GM18517 (cell line): ENCODE data around the gene ITPRIP.

ENCODE experiments used
- ATAC-seq: cut with Tn5 transposase; IDR thresholded peaks from one replicate; pipeline ENCODE4 v1.9.1; 2021; ENCODE audit warnings: mild to moderate bottlenecking, moderate library complexity; ENCODE audit not compliant: unreplicated experiment

ITPRIP gene

DNA sequence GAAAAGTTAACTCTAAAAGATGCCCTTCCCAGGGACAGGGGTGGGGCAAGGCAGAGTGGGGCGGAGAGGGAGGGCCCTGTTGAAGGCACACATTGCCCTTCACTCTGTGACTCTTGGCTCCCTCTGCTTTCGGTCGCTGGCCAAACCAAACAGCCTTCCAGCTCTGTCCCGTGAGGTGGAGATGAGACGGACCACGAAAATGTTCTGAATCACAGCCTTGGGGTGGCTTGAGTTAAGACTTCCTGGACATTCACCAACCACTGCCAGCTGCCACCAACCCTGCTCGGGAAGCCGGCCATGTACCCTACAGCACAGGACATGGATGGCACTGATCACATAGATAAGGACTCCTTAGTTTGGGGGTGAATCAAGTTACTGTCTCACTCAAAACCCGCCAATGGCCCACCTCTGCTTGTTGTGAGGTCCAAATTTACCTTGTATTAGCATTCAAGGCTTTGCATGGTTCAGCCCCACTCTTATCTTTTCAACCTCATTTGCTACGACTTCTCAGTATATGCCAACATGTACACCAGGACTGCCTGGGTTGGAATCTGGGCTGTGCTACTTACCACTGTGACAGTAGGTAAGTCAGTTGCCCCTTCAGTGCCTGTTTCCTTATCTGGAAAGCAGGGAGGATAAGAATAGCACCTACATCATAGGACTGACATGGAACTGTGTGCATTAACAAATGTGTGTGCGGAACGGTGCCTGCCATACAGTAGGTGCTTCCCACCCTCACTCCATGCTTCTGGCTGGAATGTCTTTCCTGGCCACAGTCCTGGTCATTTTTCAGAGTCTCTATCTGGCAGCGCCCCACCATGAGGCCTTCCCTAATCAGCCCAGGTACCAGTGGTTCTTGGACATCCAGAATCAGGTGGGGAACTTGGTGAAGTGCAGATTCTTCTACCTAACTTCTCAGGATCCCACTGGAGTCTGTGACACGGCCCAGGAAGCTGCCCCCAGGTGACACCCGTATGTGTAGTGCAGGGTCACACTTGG is 28.0 kb downstream of the ITPRIP start:
- no peak for ATAC-seq

DNA sequence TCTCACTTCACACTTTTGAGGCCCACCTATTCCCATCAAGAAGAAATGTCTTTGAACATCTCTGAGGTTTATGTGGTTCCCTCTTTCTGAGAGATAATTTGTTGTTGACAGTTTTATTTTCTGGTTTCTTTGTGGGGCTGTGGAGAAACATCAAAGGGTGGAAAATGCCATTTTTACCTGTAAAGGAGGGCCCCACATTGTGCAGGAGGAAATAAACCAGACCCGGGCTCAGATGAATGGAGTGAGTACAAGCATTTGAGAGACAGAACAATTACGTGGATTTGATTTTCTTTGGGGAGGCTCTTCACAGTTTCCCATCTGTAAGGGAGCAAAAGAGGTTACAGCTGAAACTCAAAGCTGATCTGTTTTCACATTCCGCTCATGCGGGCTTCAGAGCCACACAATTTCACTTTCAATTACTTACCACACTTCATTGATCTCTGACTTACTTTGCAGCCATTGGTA is 29.8 kb downstream of the ITPRIP start:
- peak; percentile 82 for ATAC-seq

DNA sequence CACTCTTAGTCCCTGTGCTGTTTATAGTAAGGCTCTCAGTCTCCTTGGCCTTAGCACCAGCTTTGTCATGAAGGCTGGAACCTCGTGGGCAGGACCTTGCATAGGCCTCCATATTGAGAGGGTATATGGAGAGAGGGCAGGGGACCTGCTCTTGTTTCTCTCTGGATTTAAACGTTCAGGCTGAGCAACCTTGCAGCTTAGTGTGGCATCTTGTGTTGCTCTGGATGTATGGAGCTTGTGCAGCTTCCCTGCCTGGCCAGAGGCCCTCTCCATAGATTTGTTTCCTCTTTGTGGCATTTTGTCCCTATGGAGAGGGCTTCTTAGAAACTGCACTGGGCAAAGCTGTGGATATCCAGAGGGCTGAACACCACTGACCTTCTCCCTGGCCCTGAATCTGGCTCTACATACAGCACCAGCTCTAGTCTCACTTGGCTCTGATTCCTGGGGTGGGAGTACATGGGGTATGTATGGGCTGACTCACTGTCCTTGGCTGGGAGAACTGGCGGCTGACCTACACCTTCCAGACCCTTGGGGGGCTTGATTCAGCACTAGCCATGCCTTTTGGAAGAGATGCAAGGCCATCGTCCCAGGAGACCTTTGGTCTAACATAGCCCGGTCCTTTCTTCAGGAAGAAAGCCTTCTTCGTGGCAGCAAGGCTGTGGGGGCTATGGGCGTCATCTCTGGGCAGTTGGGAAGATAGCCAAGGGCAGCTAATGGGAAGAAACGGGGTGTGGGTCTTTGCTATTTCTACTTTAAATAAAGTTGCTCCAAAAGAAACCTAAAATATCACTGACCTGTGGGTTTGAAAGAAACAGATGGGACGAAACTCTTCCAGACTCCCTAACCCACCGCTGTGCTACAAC is 30.5 kb downstream of the ITPRIP start:
- no peak for ATAC-seq

DNA sequence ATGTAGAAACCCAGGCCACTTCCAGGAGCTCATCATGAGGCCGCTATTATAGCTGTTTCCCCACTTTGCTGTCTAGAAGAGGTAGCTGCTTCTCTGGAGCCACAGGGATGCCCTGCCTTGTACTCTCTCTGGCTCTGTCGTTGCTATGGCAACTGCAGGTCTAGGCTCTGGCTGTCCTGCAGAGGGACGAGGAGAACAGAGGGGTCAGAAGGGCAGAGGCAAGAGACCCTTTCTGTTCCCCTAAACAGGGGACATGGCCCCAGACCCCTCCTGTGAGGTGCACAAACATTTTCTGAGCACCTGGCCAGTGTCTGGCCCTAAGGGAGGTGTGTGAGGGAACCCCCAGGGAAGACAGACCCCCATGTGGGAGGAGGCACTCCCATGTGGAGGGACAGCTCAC is 31.4 kb downstream of the ITPRIP start:
- ATAC-seq, result no peak

DNA sequence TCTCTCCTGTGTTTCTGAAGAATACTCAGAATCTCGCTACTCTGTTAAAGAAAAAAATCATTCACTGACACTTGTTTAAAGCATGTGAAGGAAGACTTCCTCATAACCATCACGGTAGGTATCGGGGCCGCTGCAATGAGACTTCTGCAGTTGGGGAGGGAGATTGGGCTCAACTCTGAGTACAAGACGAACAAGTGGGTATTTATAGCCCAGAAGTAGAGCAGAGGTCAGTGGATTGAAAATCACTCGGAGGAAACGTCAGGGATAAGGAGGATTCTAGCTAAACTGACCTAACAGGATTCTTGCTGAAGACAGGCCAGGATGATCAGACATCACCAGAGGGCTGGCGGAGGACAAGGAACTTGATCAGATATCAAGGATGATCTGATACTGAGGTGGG is 33.3 kb downstream of the ITPRIP start:
- ATAC-seq, result no peak

DNA sequence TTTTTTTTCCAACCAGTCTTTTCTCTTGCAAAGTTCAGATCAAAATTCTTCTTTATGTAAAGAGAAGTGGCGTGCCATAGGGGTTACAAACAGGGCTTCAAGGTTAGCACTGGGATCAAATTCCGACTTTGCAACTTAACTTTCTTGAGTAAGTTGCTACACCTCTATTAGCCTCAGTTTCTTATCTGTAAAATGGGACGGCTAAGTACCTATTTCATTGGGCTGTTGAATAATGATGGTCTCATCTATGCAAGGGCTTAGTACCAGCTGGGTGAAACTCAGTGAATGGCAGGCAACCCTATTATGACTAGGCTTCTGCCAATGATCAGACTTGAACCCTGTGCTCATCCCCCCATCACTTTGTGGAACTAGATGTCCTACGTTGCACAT is 33.9 kb downstream of the ITPRIP start:
- ATAC-seq, result no peak

DNA sequence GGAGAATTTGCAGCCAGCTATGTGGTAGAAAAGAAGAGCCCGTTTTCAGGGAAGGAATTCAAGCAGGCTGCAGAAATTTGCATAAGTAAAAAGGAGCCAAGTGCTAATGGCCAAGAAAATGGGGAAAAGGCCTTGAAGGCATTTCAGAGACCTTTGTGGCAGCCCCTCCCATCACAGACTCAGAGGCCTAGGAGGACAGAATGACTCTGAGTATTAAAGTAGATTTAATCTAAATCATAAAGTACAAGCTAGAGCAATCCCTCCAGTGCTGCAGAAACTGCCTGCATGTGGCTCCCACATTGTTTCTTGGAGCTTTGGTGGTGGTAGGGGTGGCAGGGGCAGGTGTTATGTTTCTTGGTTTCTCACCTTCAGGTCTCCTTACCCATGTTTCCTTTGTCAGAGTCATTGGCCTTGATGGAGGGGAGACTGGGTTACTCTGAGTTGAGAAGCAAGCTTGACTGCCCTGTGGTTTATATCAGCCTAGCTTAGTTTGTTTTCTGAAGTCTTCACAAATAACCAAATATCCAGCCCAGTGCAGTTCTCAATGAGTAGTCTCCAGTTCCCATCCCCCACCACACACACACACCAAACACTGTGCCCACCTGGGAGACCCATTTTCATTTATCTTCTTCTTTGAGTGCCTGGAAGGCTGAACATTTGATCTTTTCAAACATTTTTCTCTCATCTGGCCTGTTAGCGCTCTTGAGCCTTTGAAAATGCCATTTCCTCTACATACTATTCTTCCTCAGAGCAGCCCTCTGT is 34.5 kb downstream of the ITPRIP start:
- no peak for ATAC-seq

DNA sequence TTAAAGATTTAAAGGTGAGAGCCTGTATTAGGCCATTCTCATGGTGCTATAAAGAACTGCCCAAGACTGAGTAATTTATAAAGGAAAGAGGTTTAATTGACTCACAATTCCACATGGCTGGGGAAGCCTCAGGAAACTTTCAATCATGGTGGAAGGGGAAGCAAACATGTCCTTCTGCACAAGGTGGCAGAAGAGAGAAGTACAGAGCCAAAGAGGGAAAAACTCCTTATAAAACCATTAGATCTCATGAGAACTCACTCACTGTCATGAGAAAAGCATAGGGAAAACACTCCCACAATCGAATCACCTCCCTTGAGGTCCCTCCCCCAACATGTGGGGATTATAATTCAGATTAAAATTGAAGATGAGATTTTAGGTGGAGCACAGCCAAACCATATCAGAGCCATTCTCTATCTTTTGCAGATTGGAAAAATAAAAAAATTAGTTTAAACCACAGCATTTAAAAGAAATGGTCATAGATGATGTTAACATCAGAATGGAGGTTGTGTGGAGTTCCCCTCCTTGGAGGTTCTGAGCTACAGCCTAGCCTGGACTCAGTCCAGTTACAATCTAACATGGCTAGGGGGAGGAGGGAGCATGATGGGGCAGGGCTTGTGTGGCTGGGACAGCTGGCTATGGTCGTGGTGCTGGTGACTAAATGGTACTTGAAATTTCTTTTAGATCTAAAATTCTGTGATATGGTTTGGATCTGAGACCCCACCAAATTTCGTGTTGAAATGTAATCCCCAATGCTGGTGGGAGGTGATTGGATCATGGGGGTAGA is 36.2 kb downstream of the ITPRIP start:
- no peak for ATAC-seq

DNA sequence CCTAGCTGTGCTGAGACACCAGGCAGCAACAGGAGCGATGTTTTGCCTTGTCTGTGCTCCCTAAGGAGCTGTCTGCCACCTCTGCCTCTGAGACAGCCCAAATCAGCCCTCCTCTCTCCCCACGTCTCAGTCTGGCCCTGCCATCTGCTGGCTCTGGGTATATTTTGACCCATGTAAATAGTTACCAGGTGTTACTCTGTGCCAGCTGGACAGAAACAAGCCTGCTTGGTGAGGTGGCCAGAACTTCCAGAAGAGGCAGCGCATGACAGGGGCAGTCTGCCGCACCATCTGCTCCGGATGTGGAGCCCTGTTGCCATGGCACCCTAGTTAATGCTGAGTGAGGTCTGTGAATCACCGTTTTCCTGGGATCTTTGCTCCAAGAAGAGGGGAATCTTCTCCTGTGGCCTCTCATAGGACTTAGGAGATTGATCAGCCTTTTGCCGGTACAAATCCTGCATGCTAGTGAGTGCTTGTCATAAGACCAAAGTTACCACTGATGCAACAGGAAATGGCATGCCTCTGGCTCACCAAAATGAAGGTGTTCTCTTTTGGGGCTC is 37.5 kb downstream of the ITPRIP start:
- ATAC-seq, result no peak

DNA sequence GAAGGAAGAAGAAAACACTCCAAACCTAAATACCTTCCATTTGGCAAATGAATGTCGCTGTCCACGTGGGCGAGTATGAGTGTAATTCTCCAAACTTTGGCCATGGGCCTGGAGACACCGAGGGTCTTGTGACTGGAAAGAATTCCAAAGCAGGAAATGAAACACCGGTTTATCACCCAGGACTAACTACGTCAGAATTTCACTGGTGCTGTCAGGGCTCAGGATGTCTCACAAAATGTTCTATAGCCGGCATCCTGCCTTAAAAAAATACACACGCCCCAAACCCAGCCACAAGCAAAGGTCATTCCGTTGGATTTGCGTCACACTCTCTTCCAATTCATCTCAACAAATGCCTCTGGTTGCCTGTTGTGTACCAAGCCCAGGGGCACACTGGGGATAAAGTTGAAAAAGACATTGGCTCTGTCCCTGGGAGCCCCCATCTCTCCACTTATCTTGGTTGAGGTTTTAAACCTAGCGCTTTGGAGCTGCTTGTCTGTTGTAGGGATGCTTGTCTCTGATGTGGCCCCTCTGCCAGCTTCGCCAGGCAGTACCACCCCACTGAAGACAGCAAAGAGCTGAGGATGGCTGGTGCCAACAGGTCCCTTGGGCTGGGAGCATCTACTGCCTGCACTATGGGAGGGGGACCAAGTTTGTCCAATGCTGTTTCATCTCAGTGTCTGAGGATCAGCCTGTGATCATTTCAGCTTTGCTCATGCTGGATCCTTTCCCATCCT is 38.1 kb downstream of the ITPRIP start:
- ATAC-seq, result no peak

DNA sequence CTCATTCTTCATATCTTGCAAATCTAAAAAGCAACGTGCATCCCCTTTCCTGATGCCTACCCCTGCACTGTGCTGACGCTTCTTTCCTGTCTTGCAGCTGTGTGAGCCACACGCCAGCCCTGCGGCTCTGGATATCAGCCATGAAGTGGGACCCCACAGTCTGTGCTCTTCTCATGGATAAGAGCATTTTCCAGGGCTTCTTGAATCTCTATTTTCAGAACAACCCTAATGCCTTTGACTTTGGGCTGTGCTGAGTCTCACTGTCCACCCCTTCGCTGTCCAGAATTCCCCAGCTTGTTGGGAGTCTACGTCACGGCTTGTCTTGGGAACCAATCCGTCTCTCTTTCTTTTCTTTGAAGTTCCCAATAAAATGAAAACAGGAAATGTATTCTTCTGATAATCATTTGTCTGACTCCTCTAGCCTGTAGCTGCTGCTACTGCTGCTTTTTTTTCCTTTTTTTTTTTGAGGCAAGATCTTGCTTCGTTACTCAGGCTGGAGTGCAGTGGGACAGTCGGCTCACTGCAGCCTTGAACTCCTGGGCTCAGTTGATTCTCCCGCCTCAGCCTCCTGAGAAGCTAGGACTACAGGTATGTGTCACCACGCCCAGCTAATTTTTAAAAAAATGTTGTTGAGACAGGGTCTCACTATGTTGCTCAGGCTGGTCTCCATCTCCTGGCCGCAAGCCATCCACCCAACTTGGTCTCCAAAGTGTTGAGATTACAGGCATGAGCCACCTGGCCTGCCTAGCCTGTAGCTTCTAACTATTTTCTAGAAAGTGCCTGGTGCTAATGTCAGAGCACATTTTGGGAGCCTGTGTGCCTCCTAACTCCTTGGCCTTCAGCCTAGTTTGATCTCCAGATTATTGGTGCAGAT is 39.0 kb downstream of the ITPRIP start:
- ATAC-seq, result no peak

DNA sequence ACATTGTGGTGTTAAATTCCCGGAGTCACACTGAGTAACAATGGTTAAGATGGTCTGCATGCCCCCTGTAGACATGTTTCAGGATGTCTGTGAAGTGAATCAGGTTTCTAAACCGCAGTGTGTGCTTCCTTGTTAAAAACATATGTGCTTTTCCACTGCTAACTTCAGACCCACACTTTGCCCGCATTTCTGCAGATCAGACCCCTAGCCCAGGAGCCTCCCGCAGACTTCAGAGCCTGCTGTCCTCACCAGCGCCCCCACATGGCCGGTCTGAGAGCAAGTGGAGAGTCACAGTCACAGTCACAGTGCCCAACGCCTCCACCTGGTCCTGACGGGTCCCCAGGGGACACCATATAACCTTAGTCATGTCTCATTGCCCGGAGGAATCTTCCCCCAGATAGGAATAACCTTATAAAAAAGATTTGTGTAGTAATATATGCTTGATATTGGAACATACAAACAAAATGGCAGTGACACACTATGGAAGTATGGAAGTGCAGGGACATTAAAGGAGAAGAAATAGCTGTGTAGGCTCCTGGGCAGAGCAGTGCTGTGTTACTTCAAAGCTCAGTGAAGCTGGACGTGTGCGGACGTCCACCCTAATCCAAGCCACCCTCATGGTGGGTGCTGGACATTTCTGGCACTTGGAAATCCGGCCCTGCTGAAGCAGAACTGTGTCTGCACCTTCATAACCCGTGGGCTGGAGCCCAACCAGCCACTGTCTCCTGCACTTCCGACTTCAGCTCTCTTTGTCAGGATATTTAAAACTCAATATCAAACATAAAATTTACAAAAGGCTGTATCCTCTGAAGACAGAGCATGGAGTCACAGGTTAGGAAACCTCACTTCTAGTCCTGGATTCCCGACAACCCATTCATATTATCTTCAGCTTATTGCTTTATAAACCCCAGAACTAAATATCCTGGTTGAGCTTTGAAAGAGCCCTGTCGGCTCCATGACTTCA is 40.3 kb downstream of the ITPRIP start:
- no peak for ATAC-seq

DNA sequence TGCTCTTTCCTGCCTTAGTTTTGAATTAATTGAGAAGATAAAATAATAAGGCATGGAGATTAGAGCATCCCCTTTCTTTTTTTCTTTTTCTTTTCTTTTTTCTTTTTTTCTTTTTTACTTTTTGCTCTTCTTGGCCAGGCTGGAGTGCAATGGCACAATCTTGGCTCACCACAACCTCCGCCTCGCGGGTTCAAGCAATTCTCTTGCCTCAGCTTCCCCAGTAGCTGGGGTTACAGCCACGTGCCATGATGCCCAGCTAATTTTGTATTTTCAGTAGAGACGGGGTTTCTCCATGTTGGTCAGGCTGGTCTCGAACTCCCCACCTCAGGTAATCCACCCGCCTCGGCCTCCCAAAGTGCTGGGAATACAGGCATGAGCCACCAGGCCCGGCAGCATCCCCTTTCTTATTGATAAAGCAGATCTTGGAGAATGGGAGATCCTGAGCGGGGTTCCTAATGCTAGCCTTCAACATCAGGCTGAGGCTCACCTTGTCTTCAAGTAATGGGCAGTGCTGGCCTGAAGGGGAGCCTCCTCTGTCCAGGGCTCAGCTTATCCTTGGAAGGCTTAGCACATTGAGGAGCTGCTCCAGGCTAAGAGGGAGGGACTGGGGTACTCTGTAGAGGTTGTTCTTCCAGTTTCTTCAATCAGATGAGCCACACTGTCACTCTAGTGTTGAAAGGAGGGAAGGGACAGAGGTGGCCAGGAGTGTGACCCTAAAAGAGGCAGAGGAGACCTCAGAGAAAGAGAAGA is 41.4 kb downstream of the ITPRIP start:
- ATAC-seq, result no peak

DNA sequence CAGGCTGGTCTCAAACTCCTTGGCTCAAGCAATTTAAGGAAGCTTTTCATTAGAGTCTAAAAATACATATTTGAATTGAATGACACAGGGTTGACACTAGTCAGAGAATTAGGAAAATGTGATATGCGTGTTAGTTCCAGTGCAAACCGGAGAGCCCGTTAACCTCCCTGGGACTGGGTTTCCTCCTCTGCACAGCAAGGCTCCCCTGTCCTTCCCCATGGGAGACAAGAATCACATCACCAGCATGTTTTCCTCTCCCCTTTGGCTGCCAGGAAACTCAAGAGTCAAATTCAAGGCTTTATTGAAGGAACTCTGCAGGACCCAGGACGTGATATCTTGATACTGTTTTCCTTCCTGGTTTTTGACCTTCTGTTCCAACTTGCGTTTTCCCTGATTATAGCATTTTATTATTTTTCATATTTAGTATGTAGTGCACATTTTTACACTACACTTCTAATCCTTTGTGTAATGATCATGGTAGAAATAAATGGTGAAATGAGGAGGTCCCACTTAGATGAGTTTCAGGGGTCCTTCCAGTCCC is 44.4 kb downstream of the ITPRIP start:
- no peak for ATAC-seq

DNA sequence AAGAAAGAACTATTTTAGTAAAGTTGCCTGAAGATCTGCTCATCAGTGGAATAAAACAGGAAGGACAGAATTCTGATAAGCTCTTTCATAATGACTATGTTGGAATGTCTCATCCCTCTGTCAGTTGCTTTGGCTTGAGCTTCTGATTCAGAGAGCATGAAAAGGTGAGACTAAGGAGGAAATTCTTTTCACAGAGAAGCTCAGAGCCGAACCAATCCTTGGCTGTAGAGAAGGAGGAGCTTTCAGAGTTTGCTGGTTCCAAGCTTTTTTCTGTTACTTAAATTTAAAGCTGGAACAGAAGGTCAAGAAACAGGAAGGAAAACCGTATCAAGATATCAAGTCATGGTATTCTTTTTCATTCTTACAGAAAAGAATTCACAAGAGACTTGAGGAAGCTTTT is 45.3 kb downstream of the ITPRIP start:
- ATAC-seq, result no peak

DNA sequence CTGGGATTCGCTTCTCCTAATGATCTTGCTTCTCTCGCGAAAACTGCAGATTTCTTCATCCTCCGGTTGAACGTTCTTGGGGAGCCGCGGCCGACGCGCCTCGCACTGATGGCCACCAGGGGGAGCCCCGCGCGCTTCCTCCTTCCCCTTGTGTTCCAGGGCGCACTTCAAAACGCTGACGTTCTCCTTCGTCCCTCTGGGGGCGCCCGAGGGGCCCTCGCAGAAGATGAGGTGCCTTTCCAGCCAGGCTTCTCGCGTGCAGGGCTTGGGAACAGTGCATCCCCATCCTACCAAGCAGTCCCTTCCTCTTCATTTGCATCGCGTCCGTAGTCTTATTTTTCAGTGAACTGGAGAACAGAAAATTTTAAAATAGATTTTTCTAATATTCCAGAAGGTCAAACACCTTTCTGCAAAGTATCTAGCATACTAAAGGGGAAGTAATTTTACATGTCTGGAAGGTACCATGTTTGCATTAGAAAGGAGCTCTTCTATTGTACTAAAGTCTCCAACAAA is 46.8 kb downstream of the ITPRIP start:
- ATAC-seq, result peak; percentile 89
